ENCODE results near the gene KCNA4. TPM values are rescaled to one million over a fixed set of nuclear protein-coding genes. Genes with fewer than 3 reads are reported as not detected.

The KCNA4 gene
- total RNA-seq, result not detected in 2 replicates

GRCh38 chr11:30016588-30017363 lies at the start of gene KCNA4:
Gene KCNA4 (minus strand): TSS chr11:30017030. CDS start chr11:30012678, 4,352 bp downstream.

Other genes with a start within 250 kb of the KCNA4 start
- not detected in 2 replicates for gene FSHB, start 214.0 kb upstream of the KCNA4 start, total RNA-seq